Measurements from ENCODE around the gene BIN2. TPM values are rescaled to one million over a fixed set of nuclear protein-coding genes. Genes with fewer than 3 reads are reported as not detected.
"Not testable (repeated sequence)": the region's sequence is repeated elsewhere in the genome, so short reads cannot be mapped to it uniquely, and the experiment has no call there.

BIN2 gene
- polyA plus RNA-seq, 2 of the 4 experiments (the other 2 are of a cell fraction): 0.08 to 0.57 TPM

- FAIRE-seq: no peak
- Histone ChIP-seq H3K4me1 (peaks cover 28% of the 10 kb centered on the region), H3K4me2 (peak overlapping the region; percentile 27; the same call in 1 of the 3 replicates), H3K9me3 (no peaks in the 10 kb centered on the region), H3K27ac (peak overlapping the region; percentile 20 to 21; a peak in 2 of 6 replicates), H3K4me3 (no peak overlapping the region)
- CTCF ChIA-PET: interaction anchor here (1.3 to 6.0 kb wide), 4 partner anchors 21 to 57 kb away, joined by 3 to 41 read pairs (median 3); no protein-coding TSS in a partner anchor
- TF ChIP-seq RARB (CRISPR knock-in tag; IDR thresholded peaks at IDR 0.05) (no peak), RNF2 (IDR thresholded peaks at IDR 0.05; ENCODE audit: borderline replicate concordance, low read depth) (no peak), FOSL2 (IDR thresholded peaks at IDR 0.05) (no peak), FOSL2 (CRISPR knock-in tag; IDR thresholded peaks at IDR 0.05) (no peak), MAX (IDR thresholded peaks at IDR 0.05) (no peak), RAD21 (conservative IDR thresholded peaks at IDR 0.05 in 1 of 2, IDR thresholded peaks at IDR 0.05 in 1 of 2) (no peak), ATOH8 (CRISPR knock-in tag; IDR thresholded peaks at IDR 0.05; ENCODE audit: low read depth) (no peak), SMC3 (IDR thresholded peaks at IDR 0.05) (no peak), NFE2L2 (conservative IDR thresholded peaks at IDR 0.05; ENCODE audit: low read length) (no peak)
- TF ChIP-seq, protein P1, sequence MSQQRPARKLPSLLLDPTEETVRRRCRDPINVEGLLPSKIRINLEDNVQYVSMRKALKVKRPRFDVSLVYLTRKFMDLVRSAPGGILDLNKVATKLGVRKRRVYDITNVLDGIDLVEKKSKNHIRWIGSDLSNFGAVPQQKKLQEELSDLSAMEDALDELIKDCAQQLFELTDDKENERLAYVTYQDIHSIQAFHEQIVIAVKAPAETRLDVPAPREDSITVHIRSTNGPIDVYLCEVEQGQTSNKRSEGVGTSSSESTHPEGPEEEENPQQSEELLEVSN (IDR thresholded peaks at IDR 0.05; ENCODE audit: borderline replicate concordance, low read depth): no peak
- ATAC-seq: no peak
- 62% methylated on average over 3 of the region's 3 CpGs for WGBS (ENCODE audit: missing lambda C conversion rate)
- POLR2A ChIA-PET: interaction anchor here (1.6 kb wide), 1 partner anchor 11 kb away, joined by 4 read pairs; no protein-coding TSS in a partner anchor
- DNase-seq (ENCODE audit: low read depth in 1 of 2, low spot score in 1 of 2): no peak
These were observed 5.0 kb downstream of the BIN2 start for GRCh38 chr12:51318846-51319599.

DNA sequence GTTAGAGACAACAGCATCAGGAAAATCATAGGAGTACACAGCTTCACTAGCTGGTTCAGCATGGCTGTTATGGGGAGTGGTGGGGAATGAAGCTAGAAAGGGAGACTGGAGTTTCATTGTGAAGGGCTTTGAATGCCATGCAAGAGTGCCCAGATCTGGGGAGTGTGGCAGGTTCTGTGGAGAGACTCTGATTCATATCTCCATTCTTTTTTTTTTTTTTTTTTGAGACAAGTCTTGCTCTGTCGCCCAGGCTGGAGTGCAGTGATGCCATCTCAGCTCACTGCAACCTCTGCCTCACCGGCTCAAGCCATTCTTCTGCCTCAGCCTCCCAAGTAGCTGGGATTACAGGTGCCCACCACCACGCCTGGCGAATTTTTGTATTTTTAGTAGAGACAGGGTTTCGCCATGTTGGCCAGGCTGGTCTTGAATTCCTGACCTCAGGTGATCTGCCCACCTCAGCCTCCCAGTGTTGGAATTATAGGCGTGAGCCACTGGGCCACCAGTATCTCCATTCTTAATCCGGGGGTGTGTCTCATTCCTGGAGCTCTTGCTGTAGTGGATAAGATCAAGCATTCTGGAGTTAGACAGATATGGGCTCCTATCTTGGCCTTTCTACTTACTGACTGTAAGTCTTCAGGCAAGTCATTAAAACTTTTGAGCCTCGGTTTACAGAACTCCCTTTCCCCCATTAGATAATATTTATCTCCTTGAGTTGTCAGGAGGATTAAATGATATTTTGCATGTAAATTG is 5.7 kb downstream of the BIN2 start:
- not testable (repeated sequence) for ATAC-seq; DNase-seq (ENCODE audit: low read depth in 1 of 2, low spot score in 1 of 2); H3K9me3 ChIP-seq; FAIRE-seq; H3K4me3 ChIP-seq
- peaks cover 28% of the 10 kb centered on the region for H3K4me1 ChIP-seq
- POLR2A ChIA-PET: interaction anchor here (1.6 kb wide), 1 partner anchor 10 kb away, joined by 4 read pairs; no protein-coding TSS in a partner anchor
- peak overlapping the region in 1 of 2 experiments; percentile 20; a peak in 2 of 6 replicates for H3K27ac ChIP-seq
- CTCF ChIA-PET: interaction anchor here (1.3 to 6.0 kb wide), 4 partner anchors 8 to 56 kb away, joined by 3 to 41 read pairs (median 4); no protein-coding TSS in a partner anchor
- peak overlapping the region; percentile 0; the same call in 1 of the 3 replicates for H3K4me2 ChIP-seq
- WGBS (ENCODE audit: missing lambda C conversion rate): 91% methylated on average over 8 of the region's 8 CpGs

DNA sequence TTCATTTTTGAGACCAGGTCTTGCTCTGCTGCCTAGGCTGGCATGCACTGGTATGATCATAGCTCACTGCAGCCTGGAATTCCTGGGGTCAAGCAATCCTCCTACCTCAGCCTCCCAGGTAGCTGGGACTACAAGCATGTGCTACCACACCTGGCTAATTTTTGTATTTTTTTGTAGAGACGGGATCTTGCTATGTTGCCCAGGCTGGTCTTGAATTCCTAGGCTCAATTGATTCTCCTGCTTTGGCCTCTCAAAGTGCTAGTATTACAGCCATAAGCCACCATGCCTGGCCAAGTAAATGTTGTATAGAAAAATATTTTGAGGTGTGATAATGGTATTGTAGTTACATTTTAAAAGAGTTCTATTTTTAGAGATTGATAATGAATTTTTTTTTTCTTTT is 12.6 kb downstream of the BIN2 start:
- WGBS (ENCODE audit: missing lambda C conversion rate): 100% methylated on average over 1 of the region's 1 CpG
- no peak overlapping the region for H3K4me3 ChIP-seq
- CTCF ChIA-PET: interaction anchor here (1.1 to 2.4 kb wide), 2 partner anchors 9 to 30 kb away, joined by 4 to 11 read pairs; no protein-coding TSS in a partner anchor
- H3K4me1 ChIP-seq: peaks cover 22% of the 10 kb centered on the region
- H3K27ac ChIP-seq: peak overlapping the region in 1 of 2 experiments; percentile 43; a peak in 1 of 6 replicates
- FAIRE-seq: no peak
- no peaks in the 10 kb centered on the region for H3K9me3 ChIP-seq
- H3K4me2 ChIP-seq: no peak overlapping the region
- DNase-seq (ENCODE audit: low read depth in 1 of 2, low spot score in 1 of 2): no peak
- TF ChIP-seq EHF (CRISPR knock-in tag; IDR thresholded peaks at IDR 0.05) (no peak), MAZ (IDR thresholded peaks at IDR 0.05; ENCODE audit: borderline replicate concordance, low read depth, low read length) (no peak)
- ATAC-seq: no peak
- POLR2A ChIA-PET: no interaction called here
